ENCODE results near the gene SKP2.

DNA sequence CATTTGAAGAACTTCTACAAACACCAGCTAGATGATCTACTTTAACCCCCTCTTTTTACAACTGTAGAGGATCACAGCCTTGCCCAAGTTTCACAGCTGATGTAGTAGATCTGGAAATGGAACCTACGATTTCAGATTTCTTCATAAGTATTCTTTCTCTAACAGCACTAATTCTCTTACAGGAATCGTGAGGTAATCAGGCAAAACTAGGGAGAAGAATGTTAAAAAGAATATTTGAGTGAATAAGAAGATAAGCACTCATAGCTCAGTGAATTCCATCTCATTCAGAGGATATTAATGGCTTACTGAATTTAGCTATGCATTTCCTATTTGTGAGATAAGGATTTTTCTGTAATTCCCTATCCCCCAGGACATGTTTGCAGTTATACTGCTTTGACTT lies 47.7 kb downstream of the SKP2 start:
- TF ChIP-seq, protein P1, sequence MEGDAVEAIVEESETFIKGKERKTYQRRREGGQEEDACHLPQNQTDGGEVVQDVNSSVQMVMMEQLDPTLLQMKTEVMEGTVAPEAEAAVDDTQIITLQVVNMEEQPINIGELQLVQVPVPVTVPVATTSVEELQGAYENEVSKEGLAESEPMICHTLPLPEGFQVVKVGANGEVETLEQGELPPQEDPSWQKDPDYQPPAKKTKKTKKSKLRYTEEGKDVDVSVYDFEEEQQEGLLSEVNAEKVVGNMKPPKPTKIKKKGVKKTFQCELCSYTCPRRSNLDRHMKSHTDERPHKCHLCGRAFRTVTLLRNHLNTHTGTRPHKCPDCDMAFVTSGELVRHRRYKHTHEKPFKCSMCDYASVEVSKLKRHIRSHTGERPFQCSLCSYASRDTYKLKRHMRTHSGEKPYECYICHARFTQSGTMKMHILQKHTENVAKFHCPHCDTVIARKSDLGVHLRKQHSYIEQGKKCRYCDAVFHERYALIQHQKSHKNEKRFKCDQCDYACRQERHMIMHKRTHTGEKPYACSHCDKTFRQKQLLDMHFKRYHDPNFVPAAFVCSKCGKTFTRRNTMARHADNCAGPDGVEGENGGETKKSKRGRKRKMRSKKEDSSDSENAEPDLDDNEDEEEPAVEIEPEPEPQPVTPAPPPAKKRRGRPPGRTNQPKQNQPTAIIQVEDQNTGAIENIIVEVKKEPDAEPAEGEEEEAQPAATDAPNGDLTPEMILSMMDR (IDR thresholded peaks at IDR 0.05; ENCODE audit: borderline replicate concordance, extremely low read depth, low read length, poor library complexity, severe bottlenecking), result no peak
- TF ChIP-seq EZH2 (IDR thresholded peaks at IDR 0.05; ENCODE audit: borderline replicate concordance, low read depth, low read length, severe bottlenecking), result no peak

Measured in DND-41 (cell line).